SIG-M5 treated with dmso at 0.1 percent for 504 hours (cell line): Measurements from ENCODE around the gene BRCA1.
A peak's percentile ranks its signal among the peaks of the same experiment; 100 is the strongest.

ENCODE experiments used
- DNase-seq: peaks from one replicate; lab custom pipeline; 2025; ENCODE audit not compliant: unreplicated experiment; lab: John Stamatoyannopoulos, UW

BRCA1 gene

GRCh38 chr17:43025766-43026537, 99.2 kb downstream of the BRCA1 start:
- no peak for DNase-seq

- no peak for DNase-seq
Measured at GRCh38 chr17:43025290-43025657, 99.9 kb downstream of the BRCA1 start.

- DNase-seq = peak; percentile 96
Measured at GRCh38 chr17:43024407-43025289, 100.5 kb downstream of the BRCA1 start, which contains the start of gene RND2. RND2 (plus strand) TSS chr17:43025231; CDS start chr17:43025348, 117 bp downstream.

- peak; percentile 73 for DNase-seq
Measured at GRCh38 chr17:43021741-43022512, 103.2 kb downstream of the BRCA1 start, which contains the start of gene VAT1. VAT1 (minus strand) TSS chr17:43022385; CDS start chr17:43022322, 63 bp downstream.

DNA sequence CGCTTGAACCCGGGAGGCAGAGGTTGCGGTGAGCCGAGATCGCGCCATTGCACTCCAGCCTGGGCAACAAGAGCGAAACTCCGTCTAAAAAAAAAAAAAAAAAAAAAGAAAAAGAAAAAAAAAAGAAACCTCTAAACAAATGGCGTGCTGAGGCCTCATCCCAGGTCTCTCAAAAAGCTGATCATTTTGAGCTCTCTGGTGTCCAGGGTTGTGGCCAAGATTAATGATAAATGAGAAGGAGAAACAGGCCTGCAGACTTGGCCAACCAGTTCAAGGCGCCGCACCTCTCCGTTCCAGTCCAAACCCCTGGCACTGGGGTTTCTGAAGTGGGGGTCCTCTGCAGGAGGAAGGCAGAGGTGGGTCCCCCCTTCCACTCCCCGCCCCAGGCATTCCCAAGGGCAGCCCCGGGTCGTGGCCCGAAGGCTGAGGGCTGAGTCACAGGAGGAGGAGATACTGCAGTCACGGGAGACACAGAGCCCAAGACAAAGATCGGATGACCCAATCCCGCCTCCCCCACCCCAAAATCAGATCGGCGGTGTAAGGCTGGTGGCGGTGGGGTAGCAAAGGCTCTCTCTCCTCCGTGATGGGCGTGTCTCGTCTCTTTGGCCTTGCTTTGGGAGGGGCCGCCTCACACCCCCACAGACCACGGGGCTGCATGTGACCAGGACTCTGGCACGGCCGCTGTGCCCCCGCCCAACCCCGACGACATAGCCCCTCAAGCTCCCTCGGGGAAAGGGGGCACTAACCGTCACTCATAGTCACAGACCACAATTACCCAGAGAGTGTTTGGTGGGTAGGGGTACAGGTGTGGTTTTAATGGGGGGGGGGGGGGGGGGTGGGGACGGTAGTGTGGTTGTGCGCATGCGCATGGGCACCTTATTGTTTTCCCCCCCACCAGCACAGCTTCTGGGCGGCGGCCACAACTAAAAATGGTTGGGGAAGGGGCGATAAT, 104.1 kb downstream of the BRCA1 start:
- peak; percentile 57 for DNase-seq

DNA sequence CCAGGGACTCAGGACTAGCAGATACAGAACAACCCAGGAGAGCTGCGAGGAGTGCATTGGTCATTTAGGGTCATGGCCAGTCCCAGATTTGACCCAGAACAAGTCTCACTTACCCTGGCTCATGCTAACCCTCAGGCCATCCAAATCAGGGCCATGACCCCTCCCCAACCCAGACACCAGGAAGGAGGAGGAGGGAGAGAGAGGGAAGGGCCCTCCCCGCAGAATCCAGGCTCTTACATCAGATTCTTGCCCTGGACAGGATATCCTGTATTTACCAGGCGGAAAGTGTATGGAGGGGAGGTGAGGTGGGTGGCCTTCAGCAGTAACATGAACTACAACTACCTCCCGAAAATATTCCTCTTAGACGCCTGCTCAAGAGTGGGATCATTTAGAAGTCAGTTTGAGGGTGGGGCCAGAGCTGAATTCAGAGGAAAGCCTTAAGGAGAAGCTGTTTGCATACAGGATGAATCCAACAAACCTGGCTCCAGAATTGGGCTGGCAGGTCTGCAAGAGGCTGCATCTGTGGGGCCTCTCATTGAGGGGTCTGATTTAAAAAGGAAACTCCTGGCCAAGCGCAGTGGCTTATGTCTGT, 105.0 kb downstream of the BRCA1 start:
- DNase-seq = no peak

DNA sequence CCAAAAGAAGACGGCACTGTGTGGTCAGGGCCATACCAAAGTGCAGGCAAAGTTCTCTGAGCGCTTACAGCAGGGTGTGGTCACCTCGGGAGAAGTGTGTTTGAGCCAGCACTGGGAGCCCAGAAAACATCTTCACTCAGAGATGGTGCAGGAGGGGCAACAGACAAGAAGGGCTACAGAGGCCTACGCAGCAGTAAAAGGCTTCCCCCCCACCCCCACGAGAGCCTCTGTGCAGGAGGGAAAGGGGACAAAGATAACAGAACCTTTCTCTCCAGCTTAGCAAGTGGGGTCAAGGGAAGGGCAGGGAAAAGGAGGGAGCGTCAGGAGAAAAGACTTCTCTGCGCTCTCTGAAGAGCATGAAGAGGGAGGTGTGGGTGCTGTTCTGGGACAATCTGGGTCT, 105.7 kb downstream of the BRCA1 start:
- DNase-seq = peak; percentile 76

GRCh38 chr17:43018932-43019331, 106.2 kb downstream of the BRCA1 start:
- DNase-seq = peak; percentile 95

GRCh38 chr17:43018008-43018853, 106.9 kb downstream of the BRCA1 start:
- DNase-seq = no peak

DNA sequence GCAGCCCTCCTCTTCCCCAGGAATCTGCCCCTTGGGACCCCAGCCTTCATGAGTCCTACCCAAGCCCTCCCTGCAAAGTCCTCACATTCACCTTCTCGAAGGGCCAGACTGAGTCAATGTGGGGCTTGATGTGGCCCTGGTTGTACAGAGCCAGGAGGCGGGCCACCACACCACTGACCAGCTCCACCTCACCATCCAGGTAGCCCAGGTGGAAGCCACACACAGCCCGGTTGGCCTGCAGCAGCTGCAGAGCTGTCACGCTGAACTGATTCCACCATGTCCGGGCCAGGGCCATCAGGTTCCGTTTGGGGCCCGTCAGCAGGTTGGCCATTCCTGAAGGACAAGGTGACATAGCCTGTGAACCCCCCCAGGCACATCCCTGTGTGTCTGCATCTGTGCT, 108.9 kb downstream of the BRCA1 start:
- DNase-seq = no peak

DNA sequence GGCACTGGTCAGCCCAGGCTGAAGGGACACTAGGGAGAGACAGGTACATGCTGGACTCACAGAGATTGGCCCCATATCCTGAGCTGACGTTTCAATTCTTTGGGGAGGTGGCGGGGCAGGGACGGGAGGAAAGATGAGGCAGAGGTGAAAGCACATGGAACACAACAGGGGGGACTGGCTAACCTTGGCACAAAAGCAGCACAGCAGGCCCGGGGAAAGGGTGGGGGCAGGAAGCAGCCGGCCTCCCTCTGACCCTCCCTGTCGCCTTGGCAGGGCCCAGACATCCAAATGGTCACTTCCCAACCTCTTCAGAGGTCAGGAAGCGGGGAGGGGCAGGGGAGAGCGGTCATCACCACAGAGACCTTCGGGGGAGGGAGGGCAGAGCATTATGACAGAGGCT, 109.6 kb downstream of the BRCA1 start:
- DNase-seq = no peak

GRCh38 chr17:43014649-43015542, 110.3 kb downstream of the BRCA1 start:
- DNase-seq = no peak

- no peak for DNase-seq
Measured at GRCh38 chr17:43014020-43014648, 111.0 kb downstream of the BRCA1 start.

DNA sequence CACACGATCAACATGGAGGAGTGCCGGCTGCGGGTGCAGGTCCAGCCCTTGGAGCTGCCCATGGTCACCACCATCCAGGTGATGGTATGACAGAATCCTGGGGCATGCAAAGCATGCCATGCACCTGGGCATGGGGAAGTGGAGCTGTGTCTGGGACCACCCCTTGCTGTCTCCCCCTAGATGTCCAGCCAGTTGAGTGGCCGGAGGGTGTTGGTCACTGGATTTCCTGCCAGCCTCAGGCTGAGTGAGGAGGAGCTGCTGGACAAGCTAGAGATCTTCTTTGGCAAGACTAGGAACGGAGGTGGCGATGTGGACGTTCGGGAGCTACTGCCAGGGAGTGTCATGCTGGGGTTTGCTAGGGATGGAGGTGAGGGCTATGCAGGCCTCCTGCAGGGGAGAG, 111.9 kb downstream of the BRCA1 start:
- no peak for DNase-seq

- no peak for DNase-seq
Measured at GRCh38 chr17:43011728-43012472, 113.3 kb downstream of the BRCA1 start.

DNA sequence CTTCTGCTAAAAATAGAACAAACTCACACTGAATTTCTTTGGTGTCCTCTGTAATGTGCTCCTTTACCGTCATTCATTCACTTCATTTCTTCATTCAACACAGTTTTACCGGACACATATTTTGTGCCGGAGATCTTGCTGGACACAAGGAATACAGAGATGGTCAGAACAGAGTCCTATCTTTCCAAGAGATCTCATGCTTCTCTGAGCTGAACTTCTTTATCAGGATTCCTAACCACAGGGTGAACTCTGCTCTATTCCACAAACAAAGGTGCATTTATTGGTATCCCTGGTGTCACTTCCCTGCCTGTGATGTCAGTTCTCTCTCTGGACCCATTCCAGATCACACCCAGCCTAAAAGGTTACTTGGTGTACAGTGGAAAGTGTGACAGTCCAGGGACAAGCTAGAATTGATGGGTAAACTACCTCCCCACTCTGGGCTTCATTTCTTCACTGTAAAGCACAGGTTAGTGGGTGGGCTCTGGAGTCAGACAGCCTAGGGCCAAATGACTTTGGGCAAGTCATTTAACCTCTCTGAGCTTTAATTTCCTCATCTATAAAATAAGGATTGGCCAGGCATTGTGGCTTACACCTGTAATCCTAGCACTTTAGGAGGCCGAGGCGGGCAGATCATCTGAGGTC, 114.4 kb downstream of the BRCA1 start:
- no peak for DNase-seq
